B cell (primary cell): ENCODE results near the gene GABRP.

Source experiments
- EZH2 ChIP-seq: IDR thresholded peaks from 2 replicates; pipeline ENCODE4 v1.6.1; 2012; ENCODE audit warnings: borderline replicate concordance, low read depth, mild to moderate bottlenecking, moderate library complexity, low read length; ENCODE audit not compliant: insufficient read depth, poor library complexity, severe bottlenecking
- TF ChIP-seq, protein P1 (sequence below): fragments of 200-600 bp; IDR thresholded peaks from one replicate; pipeline ENCODE4 v1.8.0; 2022; ENCODE audit warnings: antibody characterized with exemption, mild to moderate bottlenecking

DNA sequence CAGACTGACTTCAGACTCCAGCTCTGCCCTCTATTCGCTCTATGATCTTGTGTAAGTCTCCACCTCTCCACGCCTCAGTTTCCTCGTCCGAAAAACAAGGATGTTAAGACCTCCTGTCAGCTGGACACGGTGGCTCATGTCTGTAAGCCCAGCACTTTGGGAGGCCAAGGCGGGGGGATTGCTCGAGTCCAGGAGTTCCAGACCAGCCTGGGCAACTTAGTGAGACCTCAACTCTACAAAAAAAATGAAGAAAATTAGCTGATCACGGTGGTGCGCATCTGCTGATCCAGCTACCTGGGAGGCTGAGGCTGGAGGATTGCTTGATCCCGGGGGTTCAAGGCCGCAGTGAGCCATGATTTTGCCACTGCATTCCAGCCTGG lies 36.6 kb upstream of the GABRP start:
- TF ChIP-seq, protein P1, sequence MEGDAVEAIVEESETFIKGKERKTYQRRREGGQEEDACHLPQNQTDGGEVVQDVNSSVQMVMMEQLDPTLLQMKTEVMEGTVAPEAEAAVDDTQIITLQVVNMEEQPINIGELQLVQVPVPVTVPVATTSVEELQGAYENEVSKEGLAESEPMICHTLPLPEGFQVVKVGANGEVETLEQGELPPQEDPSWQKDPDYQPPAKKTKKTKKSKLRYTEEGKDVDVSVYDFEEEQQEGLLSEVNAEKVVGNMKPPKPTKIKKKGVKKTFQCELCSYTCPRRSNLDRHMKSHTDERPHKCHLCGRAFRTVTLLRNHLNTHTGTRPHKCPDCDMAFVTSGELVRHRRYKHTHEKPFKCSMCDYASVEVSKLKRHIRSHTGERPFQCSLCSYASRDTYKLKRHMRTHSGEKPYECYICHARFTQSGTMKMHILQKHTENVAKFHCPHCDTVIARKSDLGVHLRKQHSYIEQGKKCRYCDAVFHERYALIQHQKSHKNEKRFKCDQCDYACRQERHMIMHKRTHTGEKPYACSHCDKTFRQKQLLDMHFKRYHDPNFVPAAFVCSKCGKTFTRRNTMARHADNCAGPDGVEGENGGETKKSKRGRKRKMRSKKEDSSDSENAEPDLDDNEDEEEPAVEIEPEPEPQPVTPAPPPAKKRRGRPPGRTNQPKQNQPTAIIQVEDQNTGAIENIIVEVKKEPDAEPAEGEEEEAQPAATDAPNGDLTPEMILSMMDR, result no peak
- TF ChIP-seq EZH2, result no peak
